HG03060 (cell line): ENCODE data around the gene CFAP77.

Experiments used
- ATAC-seq: cut with Tn5 transposase; IDR thresholded peaks from one replicate; pipeline ENCODE4 v1.9.1; 2021; ENCODE audit warnings: low read depth, moderate number of reproducible peaks; ENCODE audit not compliant: unreplicated experiment

CFAP77 gene

DNA sequence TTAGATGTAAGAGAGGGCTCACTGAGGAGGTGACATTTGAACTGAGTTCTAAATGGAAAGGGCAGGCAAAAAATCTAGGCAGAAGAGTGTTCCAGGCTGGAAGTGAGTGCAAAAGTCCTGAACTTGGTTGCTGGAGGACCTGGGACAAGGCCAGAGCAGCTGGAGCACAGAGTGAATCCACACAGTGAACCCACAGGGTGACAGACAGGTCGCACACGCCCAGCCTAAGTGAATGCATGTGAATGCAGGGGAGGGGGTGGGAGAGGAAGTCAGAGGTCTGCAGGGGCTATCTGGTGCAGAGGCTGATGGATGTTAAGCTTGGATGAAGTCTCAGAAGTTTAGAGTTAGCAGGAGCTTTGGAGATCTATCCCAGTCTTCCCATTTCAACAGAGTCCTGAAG lies 2.8 kb upstream of the CFAP77 start:
- no peak for ATAC-seq

DNA sequence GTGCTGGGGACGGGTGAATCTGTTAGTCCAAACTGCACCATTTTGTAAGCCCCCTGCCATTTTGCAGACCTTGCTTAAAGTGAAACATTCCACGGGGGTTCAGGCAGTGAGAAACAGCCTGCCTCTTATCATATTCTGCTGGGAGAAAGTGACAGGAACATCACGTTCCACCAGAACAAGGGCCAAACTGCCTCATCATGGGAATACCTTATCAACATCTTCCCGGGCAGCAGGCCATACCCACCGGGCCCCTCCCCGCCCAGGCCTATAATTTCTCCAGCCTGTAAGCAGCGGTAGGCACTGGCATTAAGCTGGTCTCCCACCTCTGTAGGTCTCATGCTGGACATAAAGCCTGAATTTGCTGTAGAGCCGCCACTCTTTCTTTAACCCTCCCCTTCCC lies 1.5 kb upstream of the CFAP77 start:
- no peak for ATAC-seq

DNA sequence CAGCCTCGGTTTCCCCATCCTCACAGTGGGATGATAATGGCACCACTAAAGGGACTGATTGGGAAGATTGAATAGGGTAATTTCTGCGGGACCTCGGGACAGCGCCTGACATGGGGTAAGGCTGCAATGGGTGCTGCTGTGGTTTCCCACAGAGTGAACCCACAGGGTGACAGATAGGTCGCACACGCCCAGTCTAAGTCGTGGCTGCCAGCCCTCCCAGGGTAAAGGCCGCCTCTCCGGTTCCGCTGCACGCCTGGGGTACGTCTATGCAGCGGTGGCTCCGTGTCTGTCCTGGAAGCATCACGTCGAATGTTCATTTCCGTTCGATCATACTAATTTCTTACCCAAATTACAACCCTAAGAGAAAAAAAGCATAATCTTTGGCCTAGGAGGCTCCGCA lies 631 bp downstream of the CFAP77 start:
- no peak for ATAC-seq

DNA sequence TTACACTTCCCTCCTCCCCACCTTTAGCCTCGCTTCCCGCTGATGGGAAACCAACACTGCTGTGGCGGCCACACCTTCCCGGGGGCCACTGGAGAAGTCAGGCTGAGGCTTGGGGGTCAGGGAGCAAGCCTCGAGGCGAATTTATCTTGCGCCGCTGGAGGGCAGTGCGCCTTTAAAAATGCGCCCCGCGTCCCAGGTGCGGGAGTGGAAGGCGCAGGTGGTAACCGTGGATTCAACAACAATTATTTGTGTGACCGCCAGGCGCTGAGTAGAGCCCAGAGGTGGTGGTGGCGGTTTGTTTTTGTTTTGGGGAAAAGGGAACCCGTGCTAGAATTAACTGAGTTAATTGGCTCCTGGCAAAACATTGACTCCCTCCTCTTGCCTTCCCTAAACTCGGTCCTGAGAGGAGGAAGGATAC lies 1.1 kb downstream of the CFAP77 start:
- peak; percentile 35 for ATAC-seq

DNA sequence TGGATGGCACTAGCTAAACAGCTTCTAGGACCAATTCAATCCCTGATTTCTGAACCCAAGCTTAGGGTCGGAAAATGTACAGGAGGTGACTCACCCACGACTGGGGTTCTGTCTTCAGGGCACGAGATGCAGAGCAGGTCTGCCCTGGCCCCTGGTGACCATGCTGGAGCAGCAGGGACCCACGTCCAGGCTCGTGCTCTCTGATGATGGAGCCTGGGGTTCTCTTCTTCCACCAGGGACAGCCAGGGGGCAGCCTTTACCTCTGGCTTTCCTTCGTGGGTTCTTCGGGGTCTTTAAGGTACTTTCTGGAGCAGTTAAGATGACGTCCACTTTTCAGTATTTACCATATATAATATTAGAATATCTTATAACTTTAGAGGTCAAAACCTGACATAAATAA lies 2.1 kb downstream of the CFAP77 start:
- no peak for ATAC-seq

DNA sequence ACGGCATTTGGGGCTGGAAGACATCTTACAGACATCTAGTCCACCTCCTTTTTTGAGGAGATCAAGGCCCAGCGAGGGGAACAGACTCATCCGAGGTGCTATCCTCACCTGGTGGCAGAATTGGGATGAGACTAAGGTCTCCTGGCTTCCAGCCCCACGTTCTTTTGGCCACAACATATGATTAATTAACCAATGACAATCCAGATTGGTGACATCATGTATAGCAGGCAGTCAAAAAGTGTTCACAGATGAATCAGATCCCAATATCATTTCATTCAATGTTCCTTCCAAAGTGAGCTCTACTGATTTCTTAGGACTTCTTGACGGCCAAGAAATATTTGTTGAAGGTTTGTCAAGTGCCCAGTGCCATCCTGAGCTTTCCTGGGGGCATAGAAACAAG lies 3.9 kb downstream of the CFAP77 start:
- no peak for ATAC-seq

DNA sequence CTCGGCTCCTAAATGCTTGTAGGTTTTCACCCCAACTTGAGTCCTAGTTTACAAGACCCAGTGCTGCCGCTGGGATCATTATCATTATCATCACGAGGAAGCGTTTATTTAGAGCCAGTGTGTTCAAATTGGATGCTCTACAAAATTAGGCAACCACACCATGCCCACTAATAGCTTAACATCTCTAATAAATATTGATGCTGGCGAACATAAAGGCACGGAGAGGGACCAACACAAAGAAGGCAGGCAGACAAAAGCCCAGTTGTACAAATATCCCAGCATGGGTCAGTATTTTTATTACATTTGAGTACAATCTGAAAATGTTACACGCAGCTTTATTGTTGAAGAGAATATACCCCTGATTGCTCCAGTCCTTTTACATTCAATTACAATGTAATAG lies 4.7 kb downstream of the CFAP77 start:
- no peak for ATAC-seq

DNA sequence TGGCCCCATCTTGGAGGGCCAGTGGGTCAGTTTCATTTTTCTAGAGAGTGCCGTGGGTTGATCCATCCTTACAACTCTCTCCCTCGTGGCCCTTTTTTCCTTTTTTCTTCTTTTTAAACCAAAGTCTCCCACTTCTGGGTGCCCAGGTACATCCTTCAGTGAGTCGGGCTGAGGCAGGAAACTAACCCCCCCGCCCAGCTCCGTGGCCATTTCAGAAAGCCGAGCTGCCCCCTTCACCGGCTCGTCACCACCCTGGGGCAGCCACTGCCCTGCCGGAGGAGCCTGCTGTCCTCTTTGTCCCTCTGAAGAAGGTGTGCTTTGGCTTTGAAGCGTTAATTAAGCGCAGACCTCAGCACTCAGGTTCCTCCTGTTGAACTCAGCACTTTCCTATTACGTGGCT lies 5.2 kb downstream of the CFAP77 start:
- no peak for ATAC-seq

DNA sequence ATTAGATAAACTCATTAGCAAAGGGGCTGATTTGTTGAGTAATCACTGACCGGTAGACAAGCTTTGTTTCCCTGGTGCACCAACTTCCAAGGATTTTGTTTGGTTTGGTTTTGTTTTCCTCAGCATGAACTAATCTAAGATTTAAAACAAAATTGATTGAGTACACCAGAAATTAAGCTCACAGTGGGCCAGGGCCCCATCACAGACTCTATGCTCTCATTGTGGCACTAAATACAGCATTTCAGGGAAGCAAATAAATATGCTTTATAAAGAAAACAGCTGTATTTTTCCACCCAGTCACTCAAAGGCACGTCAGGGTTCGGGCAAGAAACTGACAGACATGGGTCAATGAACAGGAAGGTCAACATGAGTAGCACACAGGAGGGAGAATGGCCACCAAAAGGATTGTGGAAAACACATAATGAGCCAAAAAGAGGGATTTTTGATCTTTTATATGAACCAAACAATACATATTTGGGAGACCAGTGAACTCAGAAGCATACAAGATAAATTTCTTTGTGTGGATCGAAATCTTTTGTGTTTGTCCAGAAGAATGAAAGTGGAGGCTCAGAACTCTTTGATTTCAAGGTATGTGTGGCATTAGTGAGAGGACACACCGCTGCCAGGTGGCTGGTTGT lies 8.8 kb downstream of the CFAP77 start:
- no peak for ATAC-seq

DNA sequence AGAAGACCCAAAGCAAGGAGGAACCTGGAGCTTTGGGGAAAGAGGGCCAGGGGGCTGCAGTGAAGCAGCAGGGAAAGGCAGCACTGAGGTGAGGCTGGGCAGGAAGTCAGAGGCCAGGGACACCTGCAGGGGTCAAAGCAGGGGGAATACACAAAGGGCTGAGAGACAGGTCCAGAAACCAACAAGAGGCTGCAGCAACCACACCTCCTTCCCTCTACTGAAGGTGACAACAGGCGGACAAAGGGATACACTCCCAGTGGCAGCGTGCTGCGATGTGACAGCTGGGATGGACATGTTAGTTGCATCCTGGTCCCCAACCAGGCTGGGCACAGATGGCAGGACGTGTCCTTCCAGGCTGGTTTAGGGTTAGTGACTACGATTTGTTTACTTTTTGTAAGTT lies 12.6 kb downstream of the CFAP77 start:
- no peak for ATAC-seq

DNA sequence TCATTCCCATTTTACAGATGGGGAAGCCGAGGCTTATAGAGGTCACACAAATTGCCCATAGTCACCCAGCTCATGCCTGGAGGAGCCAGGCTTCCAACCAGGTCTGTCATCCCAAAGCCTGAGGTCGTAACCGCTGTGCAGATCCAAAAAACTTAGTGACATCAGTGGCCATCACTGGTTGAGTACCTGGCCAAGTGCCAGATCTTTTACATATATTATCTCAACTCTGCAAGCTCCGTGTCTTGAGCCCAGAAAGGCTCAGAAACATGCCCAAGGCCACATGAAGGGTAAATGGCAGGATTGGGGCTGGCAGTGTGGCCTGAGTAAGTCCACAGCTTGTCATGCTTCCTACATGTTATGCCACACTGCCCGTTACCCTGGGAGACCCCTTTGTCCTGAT lies 13.5 kb downstream of the CFAP77 start:
- ATAC-seq = no peak

DNA sequence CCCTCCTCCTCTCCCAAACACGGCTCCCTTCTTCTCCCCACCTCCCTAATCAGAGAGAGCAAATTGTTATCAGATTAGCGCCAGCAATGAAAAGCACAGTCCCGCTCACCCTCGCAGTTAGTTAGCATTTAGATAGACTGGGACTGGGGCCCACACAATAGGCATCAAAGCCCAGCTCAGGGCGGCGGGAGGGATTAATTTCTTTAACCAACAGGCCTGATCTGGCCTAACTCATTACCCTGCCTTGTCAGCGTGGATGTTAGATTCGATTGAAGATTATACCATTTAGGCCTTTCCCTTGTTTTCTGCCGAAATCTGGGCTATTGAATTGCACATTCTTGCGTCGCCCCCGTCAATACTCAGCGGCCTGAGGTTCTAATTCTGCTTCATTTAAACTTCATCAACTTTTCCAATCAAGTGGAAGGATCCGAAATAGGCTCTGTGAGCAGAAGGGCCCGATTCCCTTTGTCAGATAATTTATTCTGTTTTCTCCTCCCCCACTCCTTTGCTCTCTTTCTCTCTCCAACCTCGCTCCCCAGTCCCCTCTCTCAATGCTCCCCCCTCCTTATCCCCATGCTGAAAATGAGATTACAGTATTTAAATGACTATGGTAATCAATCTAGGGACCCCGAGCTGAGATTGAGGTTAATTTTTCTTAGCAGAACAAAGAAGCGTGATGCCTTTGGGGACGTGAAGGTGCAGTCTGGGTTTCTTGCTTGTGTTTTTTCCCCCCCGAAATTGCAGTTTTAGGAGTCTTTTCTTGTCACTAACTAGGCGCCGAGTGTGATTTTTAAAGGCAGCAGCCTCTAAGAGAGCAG lies 15.1 kb downstream of the CFAP77 start:
- no peak for ATAC-seq

DNA sequence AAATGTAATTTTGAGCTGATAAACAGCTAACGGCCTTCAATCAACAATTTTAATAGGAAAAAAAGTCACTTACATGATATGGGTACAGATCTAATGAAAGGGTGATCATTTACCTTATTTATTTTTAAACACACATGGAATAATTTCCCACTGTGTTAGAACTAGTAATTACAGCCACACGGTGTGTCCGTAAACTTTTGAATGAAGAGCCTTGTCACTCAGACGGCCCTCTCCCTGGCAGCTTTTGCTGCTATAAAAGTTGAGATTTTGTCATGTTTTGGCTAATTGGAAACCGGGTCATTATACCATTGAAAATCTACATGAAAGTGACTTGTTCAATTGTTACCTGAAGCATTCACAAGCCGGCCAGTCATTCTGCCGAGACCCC lies 15.7 kb downstream of the CFAP77 start:
- no peak for ATAC-seq

DNA sequence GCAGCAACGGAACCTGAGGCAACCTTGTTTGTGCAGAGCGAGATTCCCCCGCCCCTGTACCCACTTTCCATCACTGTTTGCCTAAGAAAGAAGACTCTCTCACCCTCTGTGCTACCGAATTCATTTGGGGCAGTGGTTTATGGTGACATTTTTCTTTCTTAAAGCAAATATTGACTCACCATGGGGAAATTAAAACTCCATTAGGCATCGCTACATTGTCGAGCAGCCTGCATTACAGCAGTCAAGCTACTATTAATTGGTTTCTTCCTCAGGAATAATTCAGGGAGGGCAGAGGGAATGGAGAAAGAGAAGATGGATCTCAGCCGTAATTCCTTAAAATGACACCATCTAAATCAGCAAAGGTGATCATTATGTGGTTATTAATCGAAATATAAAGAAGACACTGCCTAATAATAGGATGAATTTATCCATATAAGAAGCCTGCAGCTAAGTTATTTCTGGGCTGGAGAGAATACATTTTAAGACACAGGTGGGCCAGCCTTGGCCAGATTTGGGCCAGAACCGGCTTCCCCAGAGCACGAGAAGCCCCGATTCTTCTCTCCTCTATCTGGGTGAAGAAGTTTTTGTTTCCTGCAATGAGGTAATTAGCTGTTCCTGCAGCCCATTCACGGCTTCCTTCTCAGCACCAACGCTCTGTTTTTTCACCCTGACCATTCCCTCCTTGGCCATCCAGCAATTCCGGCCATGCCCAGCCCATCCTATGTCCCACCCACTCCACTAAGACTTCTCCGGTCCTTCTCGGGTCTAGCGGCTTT lies 16.8 kb downstream of the CFAP77 start:
- no peak for ATAC-seq

DNA sequence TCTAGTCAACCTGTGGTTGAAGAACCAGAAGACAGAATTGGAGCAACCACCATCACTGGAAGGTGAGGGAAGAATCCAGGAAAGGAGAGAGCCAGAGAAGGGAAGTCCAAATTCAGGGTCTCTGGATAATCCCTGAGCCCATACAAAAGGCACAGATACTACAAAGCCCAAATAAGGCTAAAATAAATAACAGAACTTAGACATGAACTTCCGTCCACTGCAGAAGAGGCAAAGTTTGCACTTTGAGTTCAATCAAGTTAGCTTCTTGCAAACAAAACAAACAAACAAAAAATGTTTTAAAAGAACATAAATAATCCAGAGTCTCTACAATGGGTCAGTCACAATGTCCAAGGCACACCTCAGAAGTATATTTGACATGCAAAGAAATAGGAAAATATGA lies 21.0 kb downstream of the CFAP77 start:
- no peak for ATAC-seq

DNA sequence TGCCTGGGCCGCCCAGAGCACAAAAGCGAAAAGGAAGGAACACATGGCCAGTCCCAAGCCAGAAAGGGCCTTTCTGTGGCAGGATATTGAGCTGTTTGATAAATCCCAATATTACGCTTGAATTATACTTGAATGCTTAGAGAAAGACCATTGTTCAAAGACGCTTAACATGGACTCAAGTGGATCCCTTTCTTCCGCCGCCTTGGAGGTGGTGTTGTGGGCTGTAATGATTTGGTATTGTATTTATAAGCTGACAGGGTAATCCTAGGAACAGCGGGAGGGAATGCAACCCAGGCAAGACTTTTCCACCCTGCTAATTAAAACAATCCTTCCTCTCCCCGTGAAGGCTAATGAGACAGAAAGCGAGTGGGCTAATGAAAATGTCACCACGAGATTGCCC lies 24.9 kb downstream of the CFAP77 start:
- ATAC-seq = no peak

DNA sequence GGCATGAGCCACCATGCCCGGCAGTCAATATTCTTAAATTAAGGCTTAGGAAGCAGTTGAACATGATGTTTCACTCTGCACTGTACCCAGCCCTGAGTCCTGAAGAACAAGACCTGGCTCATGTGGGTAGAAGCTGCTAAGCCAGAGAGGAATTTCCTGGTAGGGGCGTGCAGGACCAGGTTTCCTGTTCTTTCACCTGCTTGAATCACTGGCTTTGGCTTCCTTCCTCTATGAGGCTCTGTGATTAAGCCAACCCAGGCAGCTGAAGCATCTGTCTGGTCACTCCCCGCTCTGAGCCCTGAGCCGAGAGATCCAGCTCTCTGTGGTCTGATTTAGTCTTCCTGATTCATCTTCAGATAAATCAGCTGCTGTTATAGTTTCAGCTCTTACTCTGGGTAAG lies 29.1 kb downstream of the CFAP77 start:
- no peak for ATAC-seq

DNA sequence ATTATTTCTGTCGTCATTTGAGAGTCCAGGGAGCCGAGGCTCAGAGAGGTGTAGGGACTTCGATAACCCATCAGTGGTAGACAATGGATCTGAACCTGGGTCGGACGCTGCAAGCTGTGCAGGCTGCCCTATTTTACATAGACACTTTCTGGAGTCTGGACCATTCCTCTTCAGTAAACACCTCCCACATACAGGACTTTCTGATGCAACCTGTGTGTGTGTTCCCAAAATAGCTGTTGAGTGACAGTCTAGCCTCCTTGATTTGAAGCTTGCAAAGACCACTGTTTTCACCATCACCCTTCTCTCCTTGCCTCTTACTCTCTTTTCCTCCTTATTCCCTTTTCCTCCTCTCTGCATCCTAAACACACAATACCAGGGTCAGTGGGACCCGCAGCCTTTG lies 30.7 kb downstream of the CFAP77 start:
- ATAC-seq = no peak

DNA sequence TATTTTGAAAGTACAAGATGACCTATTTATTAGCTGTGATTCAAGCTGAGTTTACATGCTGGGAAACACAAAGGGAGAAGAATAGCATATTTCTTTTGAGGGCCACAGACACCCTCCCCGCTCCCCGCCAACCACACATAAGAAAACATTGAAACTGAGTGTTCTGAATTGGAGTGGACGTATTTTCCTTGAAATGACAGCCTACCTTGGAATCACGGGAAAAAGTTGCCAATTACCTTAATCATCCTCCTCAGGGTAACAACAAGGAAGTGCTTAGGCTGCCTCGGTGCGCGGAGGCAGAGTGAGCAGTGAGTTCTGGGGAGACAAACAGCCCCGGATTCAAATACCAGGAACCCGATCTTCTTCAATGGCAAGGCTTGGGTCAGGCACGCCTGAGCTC lies 31.4 kb downstream of the CFAP77 start:
- ATAC-seq = no peak

DNA sequence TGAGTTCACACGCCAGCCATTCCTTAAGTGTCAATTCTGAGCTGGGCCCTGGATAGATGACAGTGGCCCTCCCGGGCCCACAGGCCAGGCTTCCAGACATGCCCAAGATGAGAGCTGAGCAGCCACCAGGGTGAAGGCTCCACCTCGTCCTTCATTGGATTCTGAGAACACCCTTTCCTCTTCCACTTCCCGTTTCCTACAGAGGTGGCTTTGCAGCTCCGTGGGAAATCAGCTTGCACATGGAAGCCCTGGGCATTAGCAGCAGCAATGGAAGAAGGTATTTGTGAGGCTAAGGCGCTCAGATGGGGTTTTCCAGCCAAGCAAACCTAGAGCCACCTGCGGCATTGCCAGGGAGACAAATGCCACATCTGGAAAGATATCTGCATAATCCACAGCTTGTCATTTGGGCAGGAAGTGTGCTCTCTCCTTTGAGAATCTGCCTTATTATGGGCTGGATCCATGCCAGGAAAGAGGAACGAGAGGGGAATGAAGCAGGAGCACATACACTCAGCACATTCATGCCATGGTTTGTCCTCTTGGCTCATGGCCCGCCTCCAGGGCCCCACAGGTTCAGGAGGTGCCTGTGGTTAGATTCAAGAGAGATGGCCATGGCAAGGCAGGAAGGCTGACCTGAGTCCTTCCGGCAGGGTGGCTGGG lies 34.1 kb downstream of the CFAP77 start:
- no peak for ATAC-seq

DNA sequence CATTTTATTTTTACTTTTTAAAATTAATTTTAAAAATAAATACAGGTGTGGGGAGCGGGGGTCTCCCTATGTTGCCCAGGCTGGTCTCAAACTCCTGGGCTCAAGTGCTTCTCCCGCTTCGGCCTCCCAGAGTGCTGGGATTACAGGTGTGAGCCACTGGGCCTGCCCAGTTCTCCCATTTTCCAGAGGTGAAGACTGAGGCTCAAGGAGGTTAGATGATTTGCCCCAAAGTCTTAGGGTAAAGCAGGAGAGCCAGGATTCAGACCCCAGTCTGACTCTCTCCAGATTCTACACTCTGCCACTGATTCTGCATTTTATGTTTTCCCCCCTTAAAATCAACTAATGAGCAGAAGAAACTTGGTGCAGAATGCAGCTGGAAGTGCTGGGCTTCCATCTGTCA lies 36.9 kb downstream of the CFAP77 start:
- ATAC-seq = no peak
